Choroid plexus epithelial cell (primary cell): ENCODE results near the gene KIAA1755.

Source experiments
- DNase-seq: peaks from one replicate; pipeline ENCODE4 v3.0.0-alpha.2; 2010; ENCODE audit warnings: low read depth
- H3K4me3 ChIP-seq: 2 replicates; pipeline ENCODE4 v1.5.1; 2011; ENCODE audit warnings: low read depth, mild to moderate bottlenecking, control low read depth, low read length, moderate library complexity
- TF ChIP-seq, protein P1 (sequence below): conservative IDR thresholded peaks from 2 replicates; pipeline ENCODE4 v1.5.1; 2011; ENCODE audit warnings: low read depth, mild to moderate bottlenecking, control low read depth, inconsistent platforms, low read length, moderate library complexity

The KIAA1755 gene

GRCh38 chr20:38197619-38198018, 62.9 kb downstream of the KIAA1755 start:
- H3K4me3 ChIP-seq, result no peak overlapping the region
- TF ChIP-seq, protein P1, sequence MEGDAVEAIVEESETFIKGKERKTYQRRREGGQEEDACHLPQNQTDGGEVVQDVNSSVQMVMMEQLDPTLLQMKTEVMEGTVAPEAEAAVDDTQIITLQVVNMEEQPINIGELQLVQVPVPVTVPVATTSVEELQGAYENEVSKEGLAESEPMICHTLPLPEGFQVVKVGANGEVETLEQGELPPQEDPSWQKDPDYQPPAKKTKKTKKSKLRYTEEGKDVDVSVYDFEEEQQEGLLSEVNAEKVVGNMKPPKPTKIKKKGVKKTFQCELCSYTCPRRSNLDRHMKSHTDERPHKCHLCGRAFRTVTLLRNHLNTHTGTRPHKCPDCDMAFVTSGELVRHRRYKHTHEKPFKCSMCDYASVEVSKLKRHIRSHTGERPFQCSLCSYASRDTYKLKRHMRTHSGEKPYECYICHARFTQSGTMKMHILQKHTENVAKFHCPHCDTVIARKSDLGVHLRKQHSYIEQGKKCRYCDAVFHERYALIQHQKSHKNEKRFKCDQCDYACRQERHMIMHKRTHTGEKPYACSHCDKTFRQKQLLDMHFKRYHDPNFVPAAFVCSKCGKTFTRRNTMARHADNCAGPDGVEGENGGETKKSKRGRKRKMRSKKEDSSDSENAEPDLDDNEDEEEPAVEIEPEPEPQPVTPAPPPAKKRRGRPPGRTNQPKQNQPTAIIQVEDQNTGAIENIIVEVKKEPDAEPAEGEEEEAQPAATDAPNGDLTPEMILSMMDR, result no peak
- DNase-seq, result no peak

GRCh38 chr20:38197217-38197616, 63.3 kb downstream of the KIAA1755 start:
- DNase-seq, result no peak
- H3K4me3 ChIP-seq, result no peak overlapping the region
- TF ChIP-seq, protein P1, result no peak

DNA sequence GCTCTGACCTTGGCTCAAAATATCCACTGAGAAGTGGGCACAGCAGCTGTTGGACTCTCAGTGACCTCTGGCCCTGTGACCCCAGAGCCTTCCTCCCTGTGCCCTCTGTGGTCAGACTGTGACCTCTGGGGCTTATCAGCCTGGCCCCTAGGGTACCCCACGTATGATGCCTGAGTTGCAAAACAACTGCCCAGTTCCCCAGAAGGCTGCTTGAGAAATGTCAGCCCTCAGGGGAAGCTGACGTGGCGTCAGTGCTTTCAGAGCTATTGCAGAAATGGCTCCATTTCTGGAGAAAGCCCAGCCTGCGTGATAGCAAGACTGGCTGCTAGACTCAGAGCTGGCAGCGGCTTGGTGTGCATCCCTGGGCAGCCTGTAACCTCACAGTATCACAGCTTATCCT, 63.9 kb downstream of the KIAA1755 start:
- TF ChIP-seq, protein P1, result no peak
- DNase-seq, result peak; percentile 87
- H3K4me3 ChIP-seq, result no peak overlapping the region

GRCh38 chr20:38196076-38196475, 64.5 kb downstream of the KIAA1755 start:
- no peak for DNase-seq
- H3K4me3 ChIP-seq, result no peak overlapping the region
- TF ChIP-seq, protein P1, result no peak

DNA sequence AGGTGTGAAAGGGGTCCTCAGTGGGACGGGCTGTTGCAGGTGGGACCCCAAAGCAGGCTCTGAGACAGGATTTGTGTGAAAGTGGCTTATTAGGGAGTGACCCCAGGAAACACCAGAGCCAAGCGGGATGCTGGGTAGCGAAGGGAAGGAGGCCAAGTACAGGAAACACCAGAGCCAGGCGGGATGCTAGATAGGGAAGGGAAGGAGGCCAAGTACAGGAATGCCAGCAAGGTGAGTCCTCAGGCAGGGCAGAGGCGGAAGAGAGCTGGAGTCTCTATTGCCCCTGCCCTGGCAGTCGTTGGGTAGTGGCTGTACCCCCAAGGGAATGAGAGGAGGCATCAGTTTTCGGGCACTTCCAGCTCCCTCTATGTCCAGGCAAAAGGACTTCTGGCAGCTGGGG, 65.0 kb downstream of the KIAA1755 start:
- TF ChIP-seq, protein P1, result no peak
- no peak for DNase-seq

DNA sequence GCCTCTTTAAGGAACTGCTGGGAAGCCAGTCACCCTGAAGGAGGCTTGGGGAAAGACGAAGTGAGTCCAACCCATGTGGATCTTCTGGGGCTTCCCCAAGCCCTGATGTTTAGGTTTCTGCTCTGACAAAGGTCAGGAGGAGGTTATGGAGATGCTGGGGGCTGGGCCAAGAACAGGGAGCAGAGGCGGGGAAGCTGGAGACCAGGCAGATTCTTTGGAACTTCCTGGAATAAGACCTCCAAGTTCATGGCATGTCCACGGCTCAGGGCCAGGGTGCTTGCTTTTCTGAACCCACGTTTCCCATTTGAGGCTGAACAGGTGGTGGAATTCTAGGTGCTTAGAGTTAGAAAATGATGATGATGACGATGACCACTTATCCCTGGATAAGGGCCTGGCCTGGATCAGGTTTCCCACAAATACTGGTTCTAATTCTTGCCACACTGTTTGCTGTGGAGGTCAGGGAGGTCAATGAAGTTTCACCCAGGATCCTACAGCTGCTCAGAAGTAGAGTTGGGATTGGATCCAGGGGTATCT, 65.5 kb downstream of the KIAA1755 start:
- H3K4me3 ChIP-seq, result no peak overlapping the region
- TF ChIP-seq, protein P1, result no peak
- DNase-seq, result no peak

More for the DNA sequence above, 65.0 kb downstream of the KIAA1755 start:
- no peak overlapping the region for H3K4me3 ChIP-seq

DNA sequence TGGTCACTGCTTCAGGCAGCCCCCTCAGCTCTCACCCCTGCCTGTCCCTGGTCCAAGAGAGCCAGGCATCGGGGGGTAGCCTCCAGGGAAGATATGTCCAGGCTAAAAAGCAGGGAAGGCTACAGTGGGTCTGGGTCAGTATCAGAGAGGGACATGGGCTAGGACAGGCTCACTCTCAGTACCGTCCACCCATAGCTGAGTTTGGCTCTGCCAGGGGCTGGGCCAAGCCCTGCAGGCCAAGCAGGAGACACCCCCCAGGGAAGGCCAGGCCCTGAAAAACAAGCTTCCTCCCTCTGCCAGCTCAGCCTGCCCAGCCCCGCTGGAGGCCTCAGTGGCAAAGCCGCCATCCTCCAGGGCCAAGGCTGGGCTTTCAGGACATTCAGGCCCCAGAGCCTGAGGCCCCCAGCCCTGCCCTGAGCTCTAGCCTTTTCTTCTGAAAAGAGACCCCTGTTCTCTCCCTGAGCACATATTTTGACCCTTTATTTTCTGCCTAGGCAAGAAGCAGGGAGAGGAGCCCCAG, 66.9 kb downstream of the KIAA1755 start:
- TF ChIP-seq, protein P1, result no peak
- no peak for DNase-seq
- no peak overlapping the region for H3K4me3 ChIP-seq
